Astrocyte (in vitro differentiated cells and primary cell): ENCODE results near the gene ATG7. TPM values are rescaled to one million over a fixed set of nuclear protein-coding genes. Genes with fewer than 3 reads are reported as not detected.

Source experiments
- DNase-seq: peaks from one replicate; pipeline ENCODE4 v3.0.0-alpha.2; 2010; ENCODE audit warnings: low read depth
- FAIRE-seq: peaks from 2 replicates; lab custom pipeline; 2011; peaks lifted over from hg19 to GRCh38; lab: Jason Lieb, UNC
- H2AFZ ChIP-seq: 2 replicates; pipeline ENCODE4 v1.6.0; 2012; ENCODE audit warnings: low read depth, low read length, inconsistent platforms
- H3K27ac ChIP-seq: 2 replicates; pipeline ENCODE4 v1.5.1; 2011; ENCODE audit warnings: low read depth, low read length, inconsistent platforms
- H3K27me3 ChIP-seq: 2 replicates; pipeline ENCODE4 v1.6.0; 2011; ENCODE audit warnings: low read length, inconsistent platforms; ENCODE audit not compliant: insufficient read depth
- H3K36me3 ChIP-seq: 2 replicates; pipeline ENCODE4 v1.5.1; 2011; ENCODE audit warnings: low read length, inconsistent platforms; ENCODE audit not compliant: insufficient read depth
- H3K4me1 ChIP-seq: 2 replicates; pipeline ENCODE4 v1.5.1; 2011; ENCODE audit warnings: low read length, inconsistent platforms; ENCODE audit not compliant: insufficient read depth
- H3K4me2 ChIP-seq: 2 replicates; pipeline ENCODE4 v1.6.0; 2012; ENCODE audit warnings: low read length, inconsistent platforms
- H3K4me3 ChIP-seq: 2 replicates; pipeline ENCODE4 v1.5.1; 2011; ENCODE audit warnings: low read depth, mild to moderate bottlenecking, low read length, inconsistent platforms; ENCODE audit not compliant: insufficient read depth
- H3K79me2 ChIP-seq: 2 replicates; pipeline ENCODE4 v1.6.0; 2012; ENCODE audit warnings: mild to moderate bottlenecking, low read length, inconsistent platforms; ENCODE audit not compliant: insufficient read depth
- H3K9ac ChIP-seq: 2 replicates; pipeline ENCODE4 v1.6.0; 2012; ENCODE audit warnings: mild to moderate bottlenecking, low read length, inconsistent platforms
- H3K9me3 ChIP-seq: 2 replicates; pipeline ENCODE4 v1.5.1; 2012; ENCODE audit warnings: low read depth, mild to moderate bottlenecking, low read length, inconsistent platforms; ENCODE audit not compliant: insufficient read depth
- H4K20me1 ChIP-seq: 2 replicates; pipeline ENCODE4 v1.6.0; 2012; ENCODE audit warnings: low read length, inconsistent platforms; ENCODE audit not compliant: insufficient read depth
- H3K27ac Mint-ChIP-seq: one replicate; pipeline ENCODE4 v1.8.0; 2021; ENCODE audit warnings: mild to moderate bottlenecking, mixed read lengths; ENCODE audit not compliant: unreplicated experiment
- H3K27me3 Mint-ChIP-seq: one replicate; pipeline ENCODE4 v1.8.0; 2021; ENCODE audit warnings: low read depth, mixed read lengths; ENCODE audit not compliant: unreplicated experiment
- H3K36me3 Mint-ChIP-seq: one replicate; pipeline ENCODE4 v1.8.0; 2021; ENCODE audit warnings: low read depth, mixed read lengths; ENCODE audit not compliant: unreplicated experiment
- H3K4me1 Mint-ChIP-seq: one replicate; pipeline ENCODE4 v1.8.0; 2021; ENCODE audit warnings: low read depth, mixed read lengths; ENCODE audit not compliant: unreplicated experiment
- H3K4me3 Mint-ChIP-seq: one replicate; pipeline ENCODE4 v1.8.0; 2021; ENCODE audit warnings: mild to moderate bottlenecking, moderate library complexity, mixed read lengths; ENCODE audit not compliant: unreplicated experiment
- H3K9me3 Mint-ChIP-seq: one replicate; pipeline ENCODE4 v1.8.0; 2021; ENCODE audit warnings: mild to moderate bottlenecking, mixed read lengths; ENCODE audit not compliant: unreplicated experiment
- EZH2 ChIP-seq: IDR thresholded peaks from 2 replicates; pipeline ENCODE4 v1.6.1; 2012; ENCODE audit warnings: mild to moderate bottlenecking, low read length, inconsistent platforms; ENCODE audit not compliant: insufficient read depth
- total RNA-seq: library from RNA; stranded (reverse); gene quantifications from 2 replicates; pipeline ENCODE4 v1.2.1, GENCODE V29; 2021
- TF ChIP-seq, protein P1 (sequence below): IDR thresholded peaks from 2 replicates; pipeline ENCODE4 v1.5.1; 2011; ENCODE audit warnings: low read depth, mild to moderate bottlenecking, inconsistent platforms, low read length, moderate library complexity; ENCODE audit not compliant: insufficient read depth

ATG7 gene
- total RNA-seq, 1 donor from 2014 or later = 29.5 TPM

DNA sequence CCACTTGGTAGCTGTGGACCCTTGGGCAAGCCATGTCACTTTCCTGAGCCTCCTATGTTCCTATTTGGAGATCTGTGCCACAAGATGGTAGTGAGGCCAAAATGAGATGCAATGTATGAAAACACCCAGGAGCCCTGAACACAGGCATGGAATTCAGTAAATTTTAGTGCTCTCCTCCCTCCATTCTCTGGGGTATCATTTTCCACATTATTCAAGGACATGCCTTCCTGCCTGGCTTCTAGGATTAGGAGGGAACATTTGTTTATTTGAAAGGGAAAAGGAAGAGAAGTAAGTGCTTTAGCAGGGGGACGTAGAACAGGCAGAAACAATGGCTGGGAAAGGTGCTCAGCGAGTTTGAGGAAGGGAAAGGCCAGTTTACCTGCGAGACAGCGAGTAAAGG is 98.8 kb downstream of the ATG7 start:
- H3K9ac ChIP-seq = no peak overlapping the region
- FAIRE-seq = no peak
- no peaks in the 10 kb centered on the region for H3K4me1 ChIP-seq
- Mint-ChIP-seq H3K36me3 (peaks cover 23% of the 10 kb centered on the region), H3K27me3 (no peaks in the 10 kb centered on the region), H3K27ac (no peak overlapping the region), H3K4me1 (peaks cover 5% of the 10 kb centered on the region), H3K9me3 (no peaks in the 10 kb centered on the region), H3K4me3 (no peak overlapping the region)
- H2AFZ ChIP-seq = no peak overlapping the region
- peaks cover 3% of the 10 kb centered on the region for H3K36me3 ChIP-seq
- TF ChIP-seq, protein P1, sequence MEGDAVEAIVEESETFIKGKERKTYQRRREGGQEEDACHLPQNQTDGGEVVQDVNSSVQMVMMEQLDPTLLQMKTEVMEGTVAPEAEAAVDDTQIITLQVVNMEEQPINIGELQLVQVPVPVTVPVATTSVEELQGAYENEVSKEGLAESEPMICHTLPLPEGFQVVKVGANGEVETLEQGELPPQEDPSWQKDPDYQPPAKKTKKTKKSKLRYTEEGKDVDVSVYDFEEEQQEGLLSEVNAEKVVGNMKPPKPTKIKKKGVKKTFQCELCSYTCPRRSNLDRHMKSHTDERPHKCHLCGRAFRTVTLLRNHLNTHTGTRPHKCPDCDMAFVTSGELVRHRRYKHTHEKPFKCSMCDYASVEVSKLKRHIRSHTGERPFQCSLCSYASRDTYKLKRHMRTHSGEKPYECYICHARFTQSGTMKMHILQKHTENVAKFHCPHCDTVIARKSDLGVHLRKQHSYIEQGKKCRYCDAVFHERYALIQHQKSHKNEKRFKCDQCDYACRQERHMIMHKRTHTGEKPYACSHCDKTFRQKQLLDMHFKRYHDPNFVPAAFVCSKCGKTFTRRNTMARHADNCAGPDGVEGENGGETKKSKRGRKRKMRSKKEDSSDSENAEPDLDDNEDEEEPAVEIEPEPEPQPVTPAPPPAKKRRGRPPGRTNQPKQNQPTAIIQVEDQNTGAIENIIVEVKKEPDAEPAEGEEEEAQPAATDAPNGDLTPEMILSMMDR = no peak
- no peak for TF ChIP-seq EZH2
- no peak overlapping the region for H3K27ac ChIP-seq
- no peaks in the 10 kb centered on the region for H3K27me3 ChIP-seq
- H3K9me3 ChIP-seq = no peaks in the 10 kb centered on the region
- no peaks in the 10 kb centered on the region for H3K79me2 ChIP-seq
- no peak for DNase-seq
- no peak overlapping the region for H3K4me3 ChIP-seq
- no peaks in the 10 kb centered on the region for H4K20me1 ChIP-seq
- no peak overlapping the region for H3K4me2 ChIP-seq

DNA sequence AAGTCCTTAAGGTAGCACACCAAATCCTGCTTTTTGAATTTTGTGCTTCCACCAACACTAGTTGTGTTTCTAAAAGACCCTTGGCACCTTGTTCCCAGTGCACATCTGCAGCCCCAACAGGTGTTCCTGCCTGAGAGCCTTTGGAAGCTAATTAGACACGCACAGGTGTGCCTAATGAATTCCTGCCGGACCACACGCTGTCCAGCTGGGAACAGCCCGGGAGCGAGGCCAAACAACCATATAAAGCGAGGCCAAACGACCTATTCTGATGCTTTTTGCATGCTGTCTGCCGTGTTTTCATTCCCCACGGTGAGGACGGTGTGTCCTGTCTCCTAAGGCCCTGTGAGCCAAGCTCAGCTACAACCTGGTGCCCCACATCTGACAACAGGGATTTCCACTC is 99.5 kb downstream of the ATG7 start:
- TF ChIP-seq, protein P1 = no peak
- no peak for TF ChIP-seq EZH2
- FAIRE-seq (no peak), DNase-seq (no peak)
- H2AFZ ChIP-seq = no peak overlapping the region
- no peak overlapping the region for H3K4me3 ChIP-seq
- H3K4me2 ChIP-seq = no peak overlapping the region
- peaks cover 18% of the 10 kb centered on the region for H3K36me3 Mint-ChIP-seq
- H3K4me1 Mint-ChIP-seq = peaks cover 5% of the 10 kb centered on the region
- H3K9me3 ChIP-seq = no peaks in the 10 kb centered on the region
- no peaks in the 10 kb centered on the region for H3K36me3 ChIP-seq
- H3K27ac ChIP-seq = no peak overlapping the region
- no peaks in the 10 kb centered on the region for H3K27me3 ChIP-seq
- no peaks in the 10 kb centered on the region for H4K20me1 ChIP-seq
- no peaks in the 10 kb centered on the region for H3K4me1 ChIP-seq
- no peaks in the 10 kb centered on the region for H3K9me3 Mint-ChIP-seq
- no peak overlapping the region for H3K4me3 Mint-ChIP-seq
- no peak overlapping the region for H3K9ac ChIP-seq
- H3K79me2 ChIP-seq = no peaks in the 10 kb centered on the region
- no peak overlapping the region for H3K27ac Mint-ChIP-seq
- no peaks in the 10 kb centered on the region for H3K27me3 Mint-ChIP-seq

DNA sequence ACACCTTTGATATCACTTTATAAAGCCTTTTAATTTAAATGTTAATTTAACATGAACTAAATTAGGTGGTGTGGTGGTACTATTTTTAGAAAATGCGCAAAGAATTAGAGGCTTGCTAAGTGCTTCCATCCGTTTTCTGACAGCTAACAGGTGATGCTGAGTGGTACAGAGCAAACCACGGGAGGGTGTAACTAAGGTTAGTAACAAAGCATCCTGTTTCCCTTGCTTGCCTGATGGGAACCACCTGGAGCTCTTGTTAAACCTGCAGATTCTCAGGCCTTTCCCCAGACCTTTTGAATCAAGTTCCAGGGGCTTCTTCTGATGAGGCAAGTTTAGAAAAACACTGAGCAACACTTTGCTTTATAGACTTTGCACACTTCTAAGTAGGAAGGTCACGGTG is 101.0 kb downstream of the ATG7 start:
- no peak for FAIRE-seq
- Histone ChIP-seq H3K9me3 (no peaks in the 10 kb centered on the region), H2AFZ (no peak overlapping the region), H4K20me1 (no peaks in the 10 kb centered on the region), H3K27me3 (no peaks in the 10 kb centered on the region), H3K27ac (no peak overlapping the region), H3K79me2 (no peaks in the 10 kb centered on the region), H3K9ac (no peak overlapping the region), H3K4me2 (no peak overlapping the region), H3K4me1 (no peaks in the 10 kb centered on the region), H3K36me3 (no peaks in the 10 kb centered on the region), H3K4me3 (no peak overlapping the region)
- no peaks in the 10 kb centered on the region for H3K9me3 Mint-ChIP-seq
- no peaks in the 10 kb centered on the region for H3K27me3 Mint-ChIP-seq
- H3K36me3 Mint-ChIP-seq = peaks cover 18% of the 10 kb centered on the region
- no peak for TF ChIP-seq EZH2
- TF ChIP-seq, protein P1 = no peak
- DNase-seq = no peak
- no peak overlapping the region for H3K27ac Mint-ChIP-seq
- no peak overlapping the region for H3K4me3 Mint-ChIP-seq
- no peaks in the 10 kb centered on the region for H3K4me1 Mint-ChIP-seq
